ENCODE measurements around the gene RPH3AL. TPM values are rescaled to one million over a fixed set of nuclear protein-coding genes. Genes with fewer than 3 reads are reported as not detected.

Gene RPH3AL
- total RNA-seq, 2 experiments from 2014 or later: 2.4 to 2.8 TPM

DNA sequence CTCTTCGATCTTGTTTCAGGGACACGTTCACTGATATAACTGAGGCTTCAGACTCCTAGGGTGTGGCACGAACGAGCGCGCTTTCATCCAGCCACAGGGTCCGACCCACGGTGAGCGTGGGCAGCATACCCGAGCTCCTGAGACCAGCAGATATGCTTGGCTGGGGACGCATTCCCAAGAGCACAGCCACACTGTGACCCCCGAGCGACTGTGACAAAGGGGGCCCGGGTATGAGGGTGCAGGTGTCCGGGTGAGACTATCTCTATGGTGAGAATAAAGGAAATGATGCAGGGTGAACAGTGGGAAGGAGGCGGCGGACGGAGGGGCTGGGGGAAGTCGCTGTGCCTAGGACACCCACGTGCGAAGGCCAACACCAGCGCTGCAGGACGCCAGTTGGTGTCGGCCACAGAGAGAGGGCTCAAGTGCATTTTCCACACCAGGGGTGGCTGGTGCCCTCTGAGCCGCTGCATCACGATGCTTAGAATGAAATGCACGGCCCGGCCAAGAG lies 17.6 kb downstream of the RPH3AL start:
- H3K4me3 Mint-ChIP-seq: no peak overlapping the region
- no peak overlapping the region for H3K27ac ChIP-seq (ENCODE audit: low read depth in 1 of 2, low read length in 2 of 2)
- TF ChIP-seq, protein P1, sequence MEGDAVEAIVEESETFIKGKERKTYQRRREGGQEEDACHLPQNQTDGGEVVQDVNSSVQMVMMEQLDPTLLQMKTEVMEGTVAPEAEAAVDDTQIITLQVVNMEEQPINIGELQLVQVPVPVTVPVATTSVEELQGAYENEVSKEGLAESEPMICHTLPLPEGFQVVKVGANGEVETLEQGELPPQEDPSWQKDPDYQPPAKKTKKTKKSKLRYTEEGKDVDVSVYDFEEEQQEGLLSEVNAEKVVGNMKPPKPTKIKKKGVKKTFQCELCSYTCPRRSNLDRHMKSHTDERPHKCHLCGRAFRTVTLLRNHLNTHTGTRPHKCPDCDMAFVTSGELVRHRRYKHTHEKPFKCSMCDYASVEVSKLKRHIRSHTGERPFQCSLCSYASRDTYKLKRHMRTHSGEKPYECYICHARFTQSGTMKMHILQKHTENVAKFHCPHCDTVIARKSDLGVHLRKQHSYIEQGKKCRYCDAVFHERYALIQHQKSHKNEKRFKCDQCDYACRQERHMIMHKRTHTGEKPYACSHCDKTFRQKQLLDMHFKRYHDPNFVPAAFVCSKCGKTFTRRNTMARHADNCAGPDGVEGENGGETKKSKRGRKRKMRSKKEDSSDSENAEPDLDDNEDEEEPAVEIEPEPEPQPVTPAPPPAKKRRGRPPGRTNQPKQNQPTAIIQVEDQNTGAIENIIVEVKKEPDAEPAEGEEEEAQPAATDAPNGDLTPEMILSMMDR (IDR thresholded peaks at IDR 0.05): no peak
- ChIA-PET POLR2A (no interaction called here), CTCF (no interaction called here)
- no peaks in the 10 kb centered on the region for H3K9me3 ChIP-seq (ENCODE audit: control insufficient read depth in 1 of 2, insufficient read depth in 1 of 2, low read length in 2 of 2)
- intact Hi-C loops (cut with DNase I, micrococcal nuclease): no loop called here
- H3K4me3 ChIP-seq (ENCODE audit: low read length): peak overlapping the region; percentile 19
- no peaks in the 10 kb centered on the region for H3K9me3 Mint-ChIP-seq
- no peaks in the 10 kb centered on the region for H3K27me3 Mint-ChIP-seq
- no peak overlapping the region for H3K27ac Mint-ChIP-seq
- no peak for ATAC-seq (ENCODE audit: poor library complexity)
- H3K36me3 ChIP-seq (ENCODE audit: insufficient read depth, low read length): no peaks in the 10 kb centered on the region
- peaks cover 63% of the 10 kb centered on the region for H3K4me1 ChIP-seq (ENCODE audit: insufficient read depth, low read length)
- H3K27me3 ChIP-seq (ENCODE audit: control insufficient read depth in 1 of 2, insufficient read depth in 2 of 2, low read length in 2 of 2): no peaks in the 10 kb centered on the region
- peak in 2 of 14 experiments; percentile 15 to 18 for DNase-seq
- H3K36me3 Mint-ChIP-seq (ENCODE audit: low read depth): no peaks in the 10 kb centered on the region
- peaks cover 13% of the 10 kb centered on the region for H3K4me1 Mint-ChIP-seq (ENCODE audit: low read depth)

DNA sequence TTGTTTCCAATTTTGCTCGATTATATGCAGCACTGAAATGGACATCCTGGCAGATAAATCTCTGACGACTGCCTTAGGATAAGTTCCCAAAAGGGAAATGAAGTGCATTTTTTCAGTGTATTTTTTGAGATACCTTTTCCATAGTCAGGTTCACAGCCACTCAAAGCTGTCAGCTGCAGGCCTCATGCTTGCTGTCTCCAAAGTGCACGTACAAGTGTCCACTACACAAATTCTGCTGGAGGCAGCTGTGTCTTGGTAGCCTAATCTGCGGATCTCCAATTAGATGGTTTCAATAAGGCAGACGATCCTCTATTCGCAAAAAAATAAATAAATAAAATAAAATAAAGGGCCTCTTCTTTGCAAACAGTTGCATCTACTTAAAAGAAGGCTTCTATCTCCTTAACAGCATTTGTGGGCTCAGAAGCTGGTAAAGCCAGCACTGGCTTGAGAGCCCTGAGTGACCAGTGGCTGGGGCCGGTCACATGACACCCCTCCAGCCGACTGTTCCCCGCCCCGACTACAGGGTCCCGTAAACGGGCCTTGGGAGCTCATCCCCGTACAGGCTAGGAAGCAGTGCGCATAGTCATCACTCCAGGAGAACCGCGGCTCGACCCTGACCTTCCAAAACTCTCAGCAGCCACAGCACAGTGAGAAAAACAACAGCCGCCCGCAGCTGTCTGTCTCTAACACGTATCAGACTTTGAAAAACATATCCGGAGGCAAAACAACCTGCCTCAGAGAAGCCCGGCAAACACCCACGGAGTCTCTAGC lies 18.8 kb downstream of the RPH3AL start:
- ChIA-PET POLR2A (no interaction called here), CTCF (no interaction called here)
- ATAC-seq (ENCODE audit: poor library complexity) (no peak), DNase-seq (peak in 9 of 14 experiments; percentile 28 to 64 (median 46))
- Histone ChIP-seq H3K4me3 (ENCODE audit: low read length) (peak overlapping the region; percentile 9), H3K36me3 (ENCODE audit: insufficient read depth, low read length) (no peaks in the 10 kb centered on the region), H3K4me1 (ENCODE audit: insufficient read depth, low read length) (peaks cover 68% of the 10 kb centered on the region), H3K27ac (ENCODE audit: low read depth in 1 of 2, low read length in 2 of 2) (no peak overlapping the region), H3K9me3 (ENCODE audit: control insufficient read depth in 1 of 2, insufficient read depth in 1 of 2, low read length in 2 of 2) (no peaks in the 10 kb centered on the region), H3K27me3 (ENCODE audit: control insufficient read depth in 1 of 2, insufficient read depth in 2 of 2, low read length in 2 of 2) (no peaks in the 10 kb centered on the region)
- Mint-ChIP-seq H3K36me3 (ENCODE audit: low read depth) (no peaks in the 10 kb centered on the region), H3K9me3 (no peaks in the 10 kb centered on the region), H3K27ac (no peak overlapping the region), H3K4me1 (ENCODE audit: low read depth) (peaks cover 13% of the 10 kb centered on the region), H3K27me3 (no peaks in the 10 kb centered on the region), H3K4me3 (no peak overlapping the region)
- TF ChIP-seq, protein P1 (IDR thresholded peaks at IDR 0.05): no peak
- intact Hi-C loops (cut with DNase I, micrococcal nuclease): no loop called here

DNA sequence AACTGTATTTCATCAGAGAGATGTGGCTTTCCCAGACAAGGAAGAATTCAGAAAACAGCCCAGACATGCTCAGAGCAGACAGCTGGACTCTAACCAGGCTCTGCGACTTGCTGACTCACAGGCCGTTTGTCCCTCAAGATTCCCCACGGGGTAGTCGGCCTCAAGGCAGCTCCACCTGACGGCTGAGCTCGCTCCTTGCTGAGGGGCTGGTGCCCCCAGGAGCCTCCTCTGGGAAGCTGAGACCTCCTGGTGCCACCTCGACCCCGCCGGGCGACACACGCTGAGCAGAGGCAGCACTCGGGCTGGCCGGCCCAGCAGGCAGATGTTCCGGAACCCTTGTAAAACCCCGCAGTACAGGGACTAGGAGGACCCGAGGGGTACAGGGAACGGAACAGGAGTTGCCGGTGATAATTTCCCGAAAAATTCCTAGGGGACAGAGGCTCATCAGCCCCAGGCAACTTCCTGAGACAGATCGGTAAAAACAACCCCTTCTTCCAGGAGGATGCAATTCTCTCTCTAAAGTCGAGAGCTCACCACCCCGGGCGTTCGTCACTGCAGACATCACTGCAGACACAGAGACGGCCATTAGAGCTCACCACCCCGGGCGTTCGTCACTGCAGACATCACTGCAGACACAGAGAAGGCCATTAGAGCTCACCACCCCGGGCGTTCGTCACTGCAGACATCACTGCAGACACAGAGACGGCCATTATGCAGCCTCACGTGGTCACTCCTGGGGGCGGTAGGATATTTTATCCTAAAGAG lies 19.9 kb downstream of the RPH3AL start:
- Histone ChIP-seq H3K36me3 (ENCODE audit: insufficient read depth, low read length) (no peaks in the 10 kb centered on the region), H3K9me3 (ENCODE audit: control insufficient read depth in 1 of 2, insufficient read depth in 1 of 2, low read length in 2 of 2) (no peaks in the 10 kb centered on the region), H3K27ac (ENCODE audit: low read depth in 1 of 2, low read length in 2 of 2) (no peak overlapping the region), H3K4me1 (ENCODE audit: insufficient read depth, low read length) (peaks cover 68% of the 10 kb centered on the region), H3K27me3 (ENCODE audit: control insufficient read depth in 1 of 2, insufficient read depth in 2 of 2, low read length in 2 of 2) (no peaks in the 10 kb centered on the region), H3K4me3 (ENCODE audit: low read length) (no peak overlapping the region)
- H3K27me3 Mint-ChIP-seq: no peaks in the 10 kb centered on the region
- ATAC-seq (ENCODE audit: poor library complexity) (no peak), DNase-seq (no peak)
- peaks cover 13% of the 10 kb centered on the region for H3K4me1 Mint-ChIP-seq (ENCODE audit: low read depth)
- intact Hi-C loops (cut with DNase I, micrococcal nuclease): no loop called here
- no peaks in the 10 kb centered on the region for H3K9me3 Mint-ChIP-seq
- TF ChIP-seq, protein P1 (IDR thresholded peaks at IDR 0.05): no peak
- no peaks in the 10 kb centered on the region for H3K36me3 Mint-ChIP-seq (ENCODE audit: low read depth)
- ChIA-PET CTCF (no interaction called here), POLR2A (no interaction called here)
- H3K4me3 Mint-ChIP-seq: no peak overlapping the region
- H3K27ac Mint-ChIP-seq: no peak overlapping the region
